IPS-18a (cell line): ENCODE measurements around the gene ICE2.

ENCODE experiments used
- H3K27ac ChIP-seq: one replicate; pipeline ENCODE4 v1.5.1; 2013; ENCODE audit warnings: low read length
- H3K27me3 ChIP-seq: one replicate; pipeline ENCODE4 v1.6.1; 2013; ENCODE audit warnings: mild to moderate bottlenecking, low read length; ENCODE audit not compliant: control insufficient read depth, insufficient read depth
- H3K36me3 ChIP-seq: one replicate; pipeline ENCODE4 v1.6.1; 2013; ENCODE audit warnings: low read depth, low read length; ENCODE audit not compliant: control insufficient read depth
- H3K4me1 ChIP-seq: one replicate; pipeline ENCODE4 v1.6.1; 2013; ENCODE audit warnings: low read depth, low read length; ENCODE audit not compliant: control insufficient read depth
- H3K4me3 ChIP-seq: one replicate; pipeline ENCODE4 v1.5.1; 2013; ENCODE audit warnings: low read length
- H3K9ac ChIP-seq: one replicate; pipeline ENCODE4 v1.6.1; 2013; ENCODE audit warnings: mild to moderate bottlenecking, low read length, moderate library complexity
- H3K9me3 ChIP-seq: one replicate; pipeline ENCODE4 v1.6.1; 2013; ENCODE audit warnings: low read depth, low read length; ENCODE audit not compliant: control insufficient read depth

ICE2 gene

GRCh38 chr15:60441331-60441730, 37.6 kb downstream of the ICE2 start:
- peaks cover 33% of the 10 kb centered on the region for H3K36me3 ChIP-seq
- no peaks in the 10 kb centered on the region for H3K9me3 ChIP-seq
- no peak overlapping the region for H3K4me3 ChIP-seq
- H3K27ac ChIP-seq, result no peak overlapping the region
- H3K4me1 ChIP-seq, result no peaks in the 10 kb centered on the region
- no peaks in the 10 kb centered on the region for H3K27me3 ChIP-seq
- no peak overlapping the region for H3K9ac ChIP-seq

GRCh38 chr15:60438646-60439045, 40.3 kb downstream of the ICE2 start:
- Histone ChIP-seq H3K4me3 (no peak overlapping the region), H3K9ac (no peak overlapping the region), H3K9me3 (no peaks in the 10 kb centered on the region), H3K27me3 (no peaks in the 10 kb centered on the region), H3K27ac (no peak overlapping the region), H3K4me1 (no peaks in the 10 kb centered on the region), H3K36me3 (peaks cover 38% of the 10 kb centered on the region)

- Histone ChIP-seq H3K27ac (no peak overlapping the region), H3K36me3 (peaks cover 37% of the 10 kb centered on the region), H3K27me3 (no peaks in the 10 kb centered on the region), H3K9me3 (no peaks in the 10 kb centered on the region), H3K4me3 (no peak overlapping the region), H3K4me1 (peaks cover under 1% of the 10 kb centered on the region), H3K9ac (no peak overlapping the region)
Observed at GRCh38 chr15:60428935-60429334, 50.0 kb downstream of the ICE2 start.

DNA sequence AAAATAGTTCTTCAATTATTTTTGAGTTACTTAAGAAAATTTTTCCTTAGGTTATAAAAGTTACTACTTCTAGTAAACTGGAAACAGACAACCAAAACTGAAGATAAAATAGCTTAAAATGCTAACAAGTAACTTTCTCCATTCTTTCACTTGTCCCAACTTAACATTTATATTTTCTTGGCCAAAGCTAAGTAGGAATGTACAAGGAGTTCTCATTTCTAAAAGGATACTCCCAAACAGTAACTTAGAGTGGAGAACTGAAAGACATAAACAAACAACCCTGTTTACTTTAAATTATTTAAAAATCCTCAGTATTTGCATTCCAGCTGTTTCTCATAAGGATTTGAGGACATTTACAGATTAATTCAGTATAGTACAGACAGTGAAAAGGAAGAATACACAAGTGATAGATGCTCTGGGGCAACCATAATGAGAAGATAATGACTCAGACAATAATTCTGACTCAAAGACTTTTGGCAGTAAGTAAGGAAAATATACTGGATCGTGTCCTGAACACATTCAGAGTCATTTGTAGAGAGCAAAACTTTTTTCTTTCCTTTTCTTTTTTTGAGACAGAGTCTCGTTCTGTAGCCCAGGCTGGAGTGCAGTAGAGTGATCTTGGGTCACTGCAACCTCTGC, 52.0 kb downstream of the ICE2 start:
- H3K27ac ChIP-seq, result no peak overlapping the region
- H3K4me1 ChIP-seq, result peaks cover 4% of the 10 kb centered on the region
- H3K36me3 ChIP-seq, result peaks cover 39% of the 10 kb centered on the region
- H3K9me3 ChIP-seq, result no peaks in the 10 kb centered on the region
- H3K9ac ChIP-seq, result no peak overlapping the region
- no peaks in the 10 kb centered on the region for H3K27me3 ChIP-seq
- no peak overlapping the region for H3K4me3 ChIP-seq

DNA sequence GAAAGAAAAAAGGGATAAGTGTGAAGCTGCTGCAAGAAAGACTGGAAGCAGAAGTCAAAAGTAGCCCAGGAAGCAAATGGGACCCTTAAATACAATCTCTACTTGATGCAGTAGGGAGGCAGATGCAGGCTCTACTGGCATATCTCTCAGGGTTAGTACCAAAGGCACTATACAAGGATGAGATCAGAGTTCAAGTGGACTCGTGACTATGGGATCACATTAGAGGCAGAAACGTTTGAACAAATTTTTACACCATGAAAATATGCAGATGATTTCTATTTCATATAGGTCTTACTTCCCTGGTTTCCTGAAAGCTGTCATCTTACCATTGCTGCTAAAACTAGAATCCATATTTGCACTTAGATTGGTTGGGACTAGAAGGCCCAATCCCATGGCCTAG, 53.5 kb downstream of the ICE2 start:
- no peaks in the 10 kb centered on the region for H3K9me3 ChIP-seq
- H3K9ac ChIP-seq, result no peak overlapping the region
- peaks cover 4% of the 10 kb centered on the region for H3K4me1 ChIP-seq
- no peaks in the 10 kb centered on the region for H3K27me3 ChIP-seq
- peaks cover 35% of the 10 kb centered on the region for H3K36me3 ChIP-seq
- H3K4me3 ChIP-seq, result no peak overlapping the region
- no peak overlapping the region for H3K27ac ChIP-seq

DNA sequence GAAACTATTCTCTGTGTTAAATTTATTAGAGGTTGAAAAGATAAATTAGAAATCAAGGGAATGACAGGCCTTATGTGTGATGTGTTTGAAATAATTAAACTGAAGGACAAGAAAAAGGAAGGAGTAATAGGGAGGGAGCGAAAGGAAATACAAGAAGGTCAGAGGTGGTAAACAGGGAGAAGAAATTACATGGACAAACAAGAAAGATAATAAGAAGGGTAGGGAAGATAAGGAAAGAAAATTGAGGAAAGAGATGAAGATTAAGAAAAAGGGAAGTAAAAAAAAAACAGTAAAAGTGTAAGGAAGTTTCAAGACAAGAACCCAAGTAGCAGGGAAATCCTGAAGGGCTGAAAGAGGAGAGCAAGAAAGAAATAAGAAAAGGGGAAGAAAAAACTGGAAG, 54.9 kb downstream of the ICE2 start:
- Histone ChIP-seq H3K27me3 (no peaks in the 10 kb centered on the region), H3K4me3 (no peak overlapping the region), H3K4me1 (peaks cover 4% of the 10 kb centered on the region), H3K36me3 (peaks cover 30% of the 10 kb centered on the region), H3K27ac (no peak overlapping the region), H3K9ac (no peak overlapping the region), H3K9me3 (no peaks in the 10 kb centered on the region)

DNA sequence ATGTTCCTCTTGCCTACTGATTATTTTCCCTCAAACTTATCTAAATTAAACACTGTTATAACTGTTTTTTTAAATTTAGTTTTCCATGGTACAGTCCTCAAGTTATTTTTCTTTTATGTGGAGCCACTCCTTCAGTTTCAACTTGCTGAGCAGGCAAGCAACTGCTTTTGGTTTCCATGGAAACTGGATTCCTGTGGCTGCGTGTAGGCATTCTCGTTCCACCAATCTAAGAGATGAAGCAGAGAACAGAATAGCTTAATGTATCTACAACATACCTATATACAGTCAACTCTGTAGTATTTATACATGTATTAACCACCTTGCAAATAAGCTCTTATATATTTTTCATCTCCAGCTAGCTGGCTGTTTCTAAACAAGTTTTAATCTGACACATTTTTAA, 55.4 kb downstream of the ICE2 start:
- Histone ChIP-seq H3K9ac (no peak overlapping the region), H3K4me3 (no peak overlapping the region), H3K36me3 (peaks cover 30% of the 10 kb centered on the region), H3K9me3 (no peaks in the 10 kb centered on the region), H3K27me3 (no peaks in the 10 kb centered on the region), H3K27ac (no peak overlapping the region), H3K4me1 (peaks cover 4% of the 10 kb centered on the region)

DNA sequence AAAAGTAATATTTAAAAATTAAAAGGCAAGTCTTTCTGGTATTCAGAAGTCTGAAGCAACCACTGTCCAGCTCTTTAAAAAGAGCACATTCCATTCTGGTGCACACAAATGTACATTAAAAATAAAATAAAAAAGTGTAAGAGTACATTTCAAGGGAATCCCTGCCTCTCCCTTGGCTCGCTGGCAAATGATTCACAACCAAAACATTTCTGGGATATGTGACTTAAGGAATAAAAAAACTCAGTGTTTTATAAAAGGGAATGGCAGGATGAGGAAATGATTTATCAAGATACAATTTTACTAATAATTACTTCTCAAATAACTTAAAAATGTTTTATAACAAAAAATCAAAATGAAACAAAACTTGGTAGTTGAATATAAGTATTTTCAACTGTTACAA, 57.4 kb downstream of the ICE2 start:
- no peak overlapping the region for H3K27ac ChIP-seq
- no peaks in the 10 kb centered on the region for H3K9me3 ChIP-seq
- no peak overlapping the region for H3K4me3 ChIP-seq
- no peak overlapping the region for H3K9ac ChIP-seq
- H3K27me3 ChIP-seq, result no peaks in the 10 kb centered on the region
- peaks cover 18% of the 10 kb centered on the region for H3K36me3 ChIP-seq
- peaks cover 4% of the 10 kb centered on the region for H3K4me1 ChIP-seq

DNA sequence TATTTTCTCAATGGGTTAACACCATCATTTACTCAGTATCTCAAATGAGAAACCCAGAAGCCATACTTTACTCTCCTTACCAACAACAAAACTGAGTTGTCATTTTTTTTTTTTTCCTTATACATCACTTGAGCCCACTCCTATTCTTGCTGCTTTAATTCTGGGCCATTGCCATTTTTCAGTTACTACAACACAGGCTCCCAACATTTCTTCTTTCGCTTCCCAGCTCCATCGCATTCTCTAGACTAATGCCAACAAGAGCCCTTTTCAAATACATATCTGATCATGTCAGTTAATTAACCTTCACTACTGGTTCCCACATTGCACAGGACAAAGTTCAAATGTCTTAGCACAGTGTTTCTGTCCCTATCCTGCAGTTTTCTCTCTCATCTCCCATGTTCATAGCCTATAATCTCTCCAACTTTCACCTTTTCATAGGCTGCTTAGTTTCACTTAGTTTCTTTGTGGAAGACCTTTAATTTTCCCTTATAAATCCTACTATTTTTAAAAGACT, 58.7 kb downstream of the ICE2 start:
- Histone ChIP-seq H3K36me3 (peaks cover 5% of the 10 kb centered on the region), H3K9me3 (no peaks in the 10 kb centered on the region), H3K27me3 (no peaks in the 10 kb centered on the region), H3K4me1 (peaks cover 4% of the 10 kb centered on the region), H3K4me3 (no peak overlapping the region), H3K27ac (no peak overlapping the region), H3K9ac (no peak overlapping the region)

DNA sequence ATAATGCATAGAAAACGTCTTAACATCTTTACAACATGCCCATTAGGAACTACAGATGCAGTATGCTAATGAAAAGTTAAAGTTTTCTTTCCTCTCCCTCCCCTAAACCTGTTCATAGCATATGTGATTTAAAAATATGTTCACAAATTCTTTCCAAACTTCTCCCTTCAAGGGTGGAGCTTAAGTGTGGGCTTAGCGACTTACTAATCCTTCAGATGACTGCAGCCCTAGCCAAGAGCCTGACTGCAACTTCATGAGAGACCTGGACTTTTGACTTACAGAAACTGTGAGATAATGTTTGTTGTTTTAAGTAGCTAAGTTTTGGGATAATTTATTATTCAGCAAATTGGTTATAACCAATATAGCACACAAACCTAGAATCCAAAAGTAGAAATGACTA, 59.2 kb downstream of the ICE2 start:
- peaks cover 4% of the 10 kb centered on the region for H3K4me1 ChIP-seq
- no peak overlapping the region for H3K27ac ChIP-seq
- H3K9me3 ChIP-seq, result no peaks in the 10 kb centered on the region
- no peak overlapping the region for H3K4me3 ChIP-seq
- no peak overlapping the region for H3K9ac ChIP-seq
- no peaks in the 10 kb centered on the region for H3K27me3 ChIP-seq
- H3K36me3 ChIP-seq, result peaks cover 3% of the 10 kb centered on the region

- no peak overlapping the region for H3K27ac ChIP-seq
Observed at GRCh38 chr15:60418096-60418495, 60.8 kb downstream of the ICE2 start.

DNA sequence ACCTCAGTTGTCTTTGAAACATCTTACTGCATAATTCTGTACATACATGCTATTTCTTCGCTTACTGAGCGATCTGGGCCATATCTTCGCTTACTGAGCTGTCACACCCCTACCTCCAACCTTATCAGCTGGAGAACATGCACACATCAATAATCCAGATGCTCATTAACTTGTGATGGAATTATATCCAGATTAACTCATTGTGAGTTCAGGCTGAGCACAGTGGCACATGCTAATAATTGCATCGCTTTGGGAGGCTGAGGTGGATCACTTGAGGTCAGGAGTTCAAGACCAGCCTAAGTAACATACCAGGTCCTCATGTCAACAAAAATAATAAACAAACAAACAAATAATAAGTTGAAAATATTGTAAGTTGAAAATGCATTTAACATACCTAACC, 61.8 kb downstream of the ICE2 start:
- Histone ChIP-seq H3K9me3 (no peaks in the 10 kb centered on the region), H3K27me3 (no peaks in the 10 kb centered on the region), H3K4me1 (no peaks in the 10 kb centered on the region), H3K9ac (no peak overlapping the region), H3K36me3 (no peaks in the 10 kb centered on the region), H3K4me3 (no peak overlapping the region), H3K27ac (no peak overlapping the region)

More at GRCh38 chr15:60418096-60418495, 60.8 kb downstream of the ICE2 start:
- Histone ChIP-seq H3K27me3 (no peaks in the 10 kb centered on the region), H3K4me3 (no peak overlapping the region), H3K9me3 (no peaks in the 10 kb centered on the region), H3K36me3 (peaks cover 3% of the 10 kb centered on the region), H3K4me1 (no peaks in the 10 kb centered on the region), H3K9ac (no peak overlapping the region)
